T-helper 2 cell treated with Interferon-gamma antibody and Interleukin-4, amounts not matched to agents 100 ng/mL and 5 ng/mL, for 36 hours (primary cell): ENCODE results near the gene SH3BP4. TPM values are rescaled to one million over a fixed set of nuclear protein-coding genes. Genes with fewer than 3 reads are reported as not detected.

Experiments used
- intact Hi-C: fragments of 100-400 bp; cut with micrococcal nuclease; formaldehyde crosslinking; loops from one replicate; pipeline ENCODE4 v1.15.1; 2023
- total RNA-seq: library from RNA; stranded (reverse); gene quantifications from 2 replicates; pipeline ENCODE4 v1.2.3, GENCODE V29; 2022

Gene SH3BP4
- total RNA-seq, 1 donor from 2014 or later = not detected

- intact Hi-C loops = no loop called here
These were observed 134.8 kb downstream of the SH3BP4 start for GRCh38 chr2:235086481-235087184.

- intact Hi-C loops = no loop called here
These were observed 136.1 kb downstream of the SH3BP4 start for GRCh38 chr2:235087832-235088495.

- intact Hi-C loops = no loop called here
These were observed 136.7 kb downstream of the SH3BP4 start for GRCh38 chr2:235088496-235088921.

GRCh38 chr2:235091421-235091820 lies 139.6 kb downstream of the SH3BP4 start:
- intact Hi-C loops = no loop called here

GRCh38 chr2:235091983-235092382 lies 140.2 kb downstream of the SH3BP4 start:
- intact Hi-C loops = no loop called here

- intact Hi-C loops = no loop called here
These were observed 140.8 kb downstream of the SH3BP4 start for GRCh38 chr2:235092433-235093223.

GRCh38 chr2:235094457-235094856 lies 142.6 kb downstream of the SH3BP4 start:
- intact Hi-C loops = no loop called here

GRCh38 chr2:235095569-235095968 lies 143.8 kb downstream of the SH3BP4 start:
- intact Hi-C loops = no loop called here

- intact Hi-C loops = no loop called here
These were observed 144.6 kb downstream of the SH3BP4 start for GRCh38 chr2:235096447-235096846.

GRCh38 chr2:235097196-235097595 lies 145.4 kb downstream of the SH3BP4 start:
- intact Hi-C loops = no loop called here

- intact Hi-C loops = no loop called here
These were observed 146.5 kb downstream of the SH3BP4 start for GRCh38 chr2:235098269-235098668.

- intact Hi-C loops = no loop called here
These were observed 147.1 kb downstream of the SH3BP4 start for GRCh38 chr2:235098736-235099494.

GRCh38 chr2:235102896-235103295 lies 151.1 kb downstream of the SH3BP4 start:
- intact Hi-C loops = no loop called here
